NT2/D1 (cell line): ENCODE measurements around the gene LETM1.

Experiments used
- SUZ12 ChIP-seq: IDR thresholded peaks from 2 replicates; pipeline ENCODE4 v1.6.1; 2011; ENCODE audit not compliant: insufficient read length, insufficient read depth; ENCODE audit errors: extremely low read depth
- YY1 ChIP-seq: IDR thresholded peaks from 2 replicates; pipeline ENCODE4 v1.6.1; 2011; ENCODE audit not compliant: insufficient read length, insufficient read depth
- ZNF274 ChIP-seq: IDR thresholded peaks from 2 replicates; pipeline ENCODE4 v1.6.1; 2011; ENCODE audit warnings: mild to moderate bottlenecking, low read depth, low read length

DNA sequence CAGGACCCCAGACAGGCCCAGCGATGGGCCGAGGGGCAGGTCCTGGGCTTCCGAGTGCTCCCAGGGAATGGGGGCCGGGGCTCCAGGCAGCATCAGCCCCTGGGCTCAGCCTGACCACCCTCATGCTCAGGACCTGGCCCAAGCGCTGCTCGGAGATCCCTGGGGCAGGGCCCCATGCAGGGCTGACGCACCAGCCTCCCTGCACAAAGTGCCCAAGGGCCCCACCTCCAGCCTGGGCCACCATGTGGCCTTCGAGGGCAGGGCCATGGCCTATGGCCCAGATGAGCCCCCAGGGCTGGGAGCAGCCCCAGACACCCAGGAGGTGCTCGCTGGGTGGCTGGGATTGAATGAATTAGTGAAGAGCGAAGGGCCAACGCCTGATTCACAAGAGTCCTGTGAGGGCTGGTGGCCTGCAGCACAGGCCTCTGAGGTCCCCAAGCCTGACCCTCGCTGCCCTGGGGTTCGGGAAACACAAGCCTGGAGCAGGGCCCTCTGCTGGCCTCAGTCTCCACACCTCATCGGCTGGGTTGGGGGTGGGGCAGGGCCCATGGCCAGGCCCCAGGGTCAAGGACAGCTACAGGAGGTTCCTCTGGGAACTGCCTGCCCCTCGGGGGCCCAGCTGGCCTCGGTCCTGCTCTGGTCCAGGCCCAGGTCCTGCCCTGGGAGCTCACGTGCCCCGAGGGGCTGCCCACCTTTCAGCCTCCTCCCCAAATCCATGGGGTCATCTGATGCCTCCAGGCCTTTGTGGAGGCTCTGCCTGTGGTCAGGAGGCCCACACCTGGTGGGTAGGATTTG, 76.2 kb downstream of the LETM1 start:
- TF ChIP-seq YY1 (no peak), SUZ12 (no peak), ZNF274 (no peak)
